GM19239 (cell line): ENCODE data around the gene PCDHGC4.

Experiments used
- DNase-seq: peaks from one replicate; pipeline ENCODE4 v3.0.0; 2011; ENCODE audit warnings: low spot score; ENCODE audit not compliant: insufficient read length
- FAIRE-seq: peaks from 2 replicates; lab custom pipeline; 2011; peaks lifted over from hg19 to GRCh38; lab: Jason Lieb, UNC

PCDHGC4 gene

DNA sequence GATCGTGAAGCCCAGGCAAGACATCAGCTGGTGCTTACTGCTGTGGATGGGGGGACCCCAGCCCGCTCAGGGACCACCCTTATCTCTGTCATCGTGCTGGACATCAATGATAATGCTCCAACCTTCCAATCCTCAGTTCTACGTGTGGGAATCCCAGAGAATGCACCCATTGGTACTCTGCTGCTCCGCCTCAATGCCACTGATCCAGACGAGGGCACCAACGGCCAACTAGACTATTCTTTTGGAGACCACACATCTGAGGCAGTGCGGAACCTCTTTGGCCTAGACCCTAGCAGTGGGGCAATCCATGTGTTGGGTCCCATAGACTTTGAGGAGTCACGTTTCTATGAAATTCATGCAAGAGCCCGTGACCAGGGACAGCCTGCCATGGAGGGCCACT, 5.0 kb downstream of the PCDHGC4 start:
- no peak for FAIRE-seq
- no peak for DNase-seq

- FAIRE-seq (no peak), DNase-seq (no peak)
Observed at GRCh38 chr5:141490271-141490670, 5.4 kb downstream of the PCDHGC4 start.

GRCh38 chr5:141490771-141491170, 5.9 kb downstream of the PCDHGC4 start:
- no peak for FAIRE-seq

DNA sequence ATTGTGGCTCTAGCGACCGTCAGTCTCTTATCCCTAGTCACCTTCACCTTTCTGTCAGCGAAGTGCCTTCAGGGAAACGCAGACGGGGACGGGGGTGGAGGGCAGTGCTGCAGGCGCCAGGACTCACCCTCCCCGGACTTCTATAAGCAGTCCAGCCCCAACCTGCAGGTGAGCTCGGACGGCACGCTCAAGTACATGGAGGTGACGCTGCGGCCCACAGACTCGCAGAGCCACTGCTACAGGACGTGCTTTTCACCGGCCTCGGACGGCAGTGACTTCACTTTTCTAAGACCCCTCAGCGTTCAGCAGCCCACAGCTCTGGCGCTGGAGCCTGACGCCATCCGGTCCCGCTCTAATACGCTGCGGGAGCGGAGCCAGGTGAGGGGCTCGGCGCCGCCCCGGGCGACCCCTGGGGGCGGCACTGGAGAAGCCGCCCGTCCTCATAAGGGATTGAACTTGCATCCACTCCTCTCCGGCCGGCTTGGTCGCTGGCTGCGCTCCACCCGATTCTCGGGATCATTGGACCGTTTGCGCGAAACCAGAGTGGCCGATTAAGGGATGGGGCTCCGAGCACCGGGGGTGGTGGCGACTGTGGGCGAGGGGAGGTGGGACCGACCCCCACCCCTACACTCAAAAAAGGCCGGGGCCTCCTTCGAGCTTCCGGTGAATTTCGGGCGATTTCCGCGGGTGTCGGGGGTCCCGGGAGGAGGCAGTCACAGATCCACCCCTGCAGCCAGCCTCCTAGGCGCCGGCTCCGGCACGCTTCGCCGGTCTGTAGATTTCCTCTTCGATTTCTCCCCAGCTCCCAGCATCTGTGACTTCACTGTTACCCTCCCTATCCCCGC, 6.7 kb downstream of the PCDHGC4 start:
- FAIRE-seq, result no peak
- DNase-seq, result no peak

More at GRCh38 chr5:141490771-141491170, 5.9 kb downstream of the PCDHGC4 start:
- no peak for DNase-seq

DNA sequence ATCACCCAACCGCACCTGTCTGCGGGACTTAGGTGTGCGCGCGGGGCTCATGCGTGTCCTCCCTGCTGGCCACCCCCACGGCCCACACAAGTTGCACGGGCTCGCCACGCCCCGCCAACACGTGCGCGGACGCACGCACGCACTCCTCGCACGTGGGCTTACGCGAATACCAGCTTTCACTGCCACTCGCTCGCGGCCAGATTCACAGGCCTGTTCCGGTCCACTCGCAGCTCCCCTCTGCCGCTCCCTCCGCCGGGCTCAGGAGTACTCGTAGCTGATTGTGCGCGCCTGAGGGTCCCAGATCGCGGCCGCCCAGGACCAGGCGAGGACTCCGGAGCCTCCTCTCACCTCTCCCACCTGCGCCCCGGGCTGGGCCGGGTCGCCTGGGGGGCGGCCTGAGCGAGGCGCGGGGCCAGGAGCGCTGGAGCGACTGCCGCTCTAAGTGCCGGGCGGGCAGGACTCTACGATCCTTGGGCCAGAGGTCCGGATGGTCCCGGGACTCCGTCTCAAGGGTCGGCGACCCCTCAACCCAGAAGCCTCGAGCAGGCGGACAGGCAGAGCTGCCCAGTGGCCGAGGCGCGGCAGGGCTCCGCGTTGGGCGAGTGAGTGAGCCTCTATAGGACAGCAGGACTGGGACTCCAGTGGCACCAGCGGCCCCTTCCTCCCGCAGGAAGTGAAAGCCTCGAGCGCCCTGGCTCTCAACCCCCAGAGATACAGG, 7.5 kb downstream of the PCDHGC4 start:
- FAIRE-seq (no peak), DNase-seq (no peak)

DNA sequence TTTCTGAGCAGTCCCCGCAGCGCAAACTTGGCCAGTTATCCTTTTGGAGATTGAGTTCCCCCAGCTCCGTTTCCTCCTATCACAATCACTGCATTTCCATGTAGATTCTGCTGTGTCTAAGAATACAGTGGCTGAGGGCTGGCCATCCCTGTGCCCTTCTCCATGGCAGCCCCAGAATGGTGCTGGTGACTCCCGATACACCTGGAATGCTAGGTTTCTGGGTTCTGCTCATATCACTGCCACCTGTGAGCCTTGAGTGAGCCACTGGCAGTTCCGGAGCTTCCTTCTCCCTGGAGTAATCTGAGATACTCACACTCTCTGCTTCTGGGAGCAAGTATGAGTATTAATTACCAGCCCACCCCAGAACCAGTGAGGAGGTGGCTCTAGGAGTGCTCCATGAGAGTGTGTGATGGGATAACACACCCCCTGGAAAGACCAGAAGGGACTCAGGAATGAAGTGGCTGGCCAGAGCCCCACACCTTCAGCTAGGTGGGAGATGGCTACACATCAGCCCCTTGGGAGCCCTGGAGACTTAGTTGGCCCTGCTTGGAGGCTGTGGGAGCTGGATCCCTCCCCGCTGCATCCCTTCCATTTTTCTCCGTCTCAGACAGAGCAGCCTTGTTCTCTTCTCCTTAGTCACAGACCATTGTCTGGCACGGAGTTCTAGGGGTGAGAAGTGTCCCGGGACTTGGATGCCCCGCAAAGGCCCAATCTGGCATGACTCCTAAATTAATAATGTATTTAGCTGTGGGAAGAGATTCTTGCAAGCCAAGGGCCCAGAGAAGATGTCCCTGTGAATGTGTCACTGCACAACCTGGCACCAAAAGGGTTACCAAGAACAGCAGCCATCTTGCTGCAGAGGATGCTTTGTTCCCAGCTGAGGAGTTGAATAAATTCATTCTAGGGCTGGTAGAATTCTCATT, 8.9 kb downstream of the PCDHGC4 start:
- no peak for FAIRE-seq

DNA sequence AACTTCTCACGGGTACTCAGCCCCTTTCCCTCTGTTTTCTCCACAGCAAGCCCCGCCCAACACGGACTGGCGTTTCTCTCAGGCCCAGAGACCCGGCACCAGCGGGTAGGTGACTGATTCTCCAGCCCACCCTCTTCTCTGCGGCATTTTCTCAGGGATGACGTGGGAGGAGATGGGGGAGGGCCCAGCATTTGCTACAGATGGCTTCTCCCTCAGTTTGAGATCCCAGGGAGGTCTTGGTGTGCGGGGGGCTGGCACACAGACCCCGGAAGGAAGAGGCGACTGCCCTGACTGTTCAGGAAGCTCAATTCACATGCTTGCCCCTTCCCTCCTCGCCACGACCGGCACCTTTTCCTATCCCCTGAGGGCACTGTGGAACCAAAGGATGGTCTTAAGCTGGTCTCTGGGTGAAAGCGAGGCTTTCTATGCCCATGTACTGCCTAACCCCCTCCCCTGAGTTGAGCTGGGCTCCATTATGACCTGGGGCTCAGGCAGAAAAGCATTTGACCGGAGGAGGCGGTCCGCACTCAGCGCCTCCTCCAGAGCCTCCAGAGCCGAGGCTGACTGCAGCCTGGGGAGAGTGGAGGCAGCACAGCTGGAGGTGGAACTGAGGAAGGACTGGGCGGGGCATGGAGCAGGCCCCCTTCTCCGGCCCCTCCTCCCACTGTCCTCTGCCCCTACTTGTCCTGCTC, 10.1 kb downstream of the PCDHGC4 start:
- DNase-seq, result no peak
- FAIRE-seq, result no peak

More for the DNA sequence above, 8.9 kb downstream of the PCDHGC4 start:
- no peak for DNase-seq

GRCh38 chr5:141495453-141495811, 10.6 kb downstream of the PCDHGC4 start:
- DNase-seq, result no peak
- FAIRE-seq, result no peak

GRCh38 chr5:141496038-141496437, 11.2 kb downstream of the PCDHGC4 start:
- no peak for FAIRE-seq

DNA sequence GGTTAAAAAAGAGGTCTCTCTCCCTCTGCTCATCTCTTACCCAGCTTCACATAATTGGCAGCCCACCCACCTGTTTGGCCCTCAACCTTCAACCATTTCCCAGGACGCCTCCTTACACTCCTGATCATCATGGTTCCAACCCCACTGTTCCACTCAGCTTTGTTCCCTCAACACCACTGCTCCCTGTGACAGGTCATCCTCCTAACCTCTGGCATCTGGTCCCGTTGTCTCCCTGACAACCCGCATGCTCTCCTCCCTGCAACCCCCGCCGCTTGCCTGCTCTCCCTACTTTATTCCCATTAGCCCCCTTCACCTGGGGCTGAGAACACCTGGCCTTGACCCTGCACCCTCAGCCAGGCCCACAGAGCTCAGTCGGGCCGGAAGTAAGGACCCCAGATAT, 16.9 kb downstream of the PCDHGC4 start:
- DNase-seq (no peak), FAIRE-seq (no peak)

More at GRCh38 chr5:141496038-141496437, 11.2 kb downstream of the PCDHGC4 start:
- no peak for DNase-seq

DNA sequence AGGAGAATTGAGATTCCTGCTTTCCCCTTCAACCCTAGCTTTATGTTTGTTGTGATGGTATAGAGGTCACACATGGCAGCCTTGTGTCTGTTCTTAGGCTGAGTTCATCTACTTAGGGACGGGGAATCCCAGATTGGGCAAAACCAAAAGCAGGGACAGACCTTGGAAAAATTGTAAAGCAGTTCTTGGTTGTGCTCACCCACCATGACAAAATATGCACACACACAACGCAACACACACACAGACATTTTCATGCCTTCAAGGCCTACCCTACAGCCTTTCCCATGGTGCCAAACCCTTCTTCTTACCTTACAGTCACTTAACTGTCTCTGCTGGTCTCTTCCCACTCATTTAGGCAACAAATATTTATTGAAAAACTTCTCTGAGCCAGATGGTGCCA, 18.9 kb downstream of the PCDHGC4 start:
- no peak for DNase-seq
- peak; percentile 49 for FAIRE-seq

- DNase-seq, result no peak
- no peak for FAIRE-seq
Observed at GRCh38 chr5:141504216-141504615, 19.4 kb downstream of the PCDHGC4 start.

DNA sequence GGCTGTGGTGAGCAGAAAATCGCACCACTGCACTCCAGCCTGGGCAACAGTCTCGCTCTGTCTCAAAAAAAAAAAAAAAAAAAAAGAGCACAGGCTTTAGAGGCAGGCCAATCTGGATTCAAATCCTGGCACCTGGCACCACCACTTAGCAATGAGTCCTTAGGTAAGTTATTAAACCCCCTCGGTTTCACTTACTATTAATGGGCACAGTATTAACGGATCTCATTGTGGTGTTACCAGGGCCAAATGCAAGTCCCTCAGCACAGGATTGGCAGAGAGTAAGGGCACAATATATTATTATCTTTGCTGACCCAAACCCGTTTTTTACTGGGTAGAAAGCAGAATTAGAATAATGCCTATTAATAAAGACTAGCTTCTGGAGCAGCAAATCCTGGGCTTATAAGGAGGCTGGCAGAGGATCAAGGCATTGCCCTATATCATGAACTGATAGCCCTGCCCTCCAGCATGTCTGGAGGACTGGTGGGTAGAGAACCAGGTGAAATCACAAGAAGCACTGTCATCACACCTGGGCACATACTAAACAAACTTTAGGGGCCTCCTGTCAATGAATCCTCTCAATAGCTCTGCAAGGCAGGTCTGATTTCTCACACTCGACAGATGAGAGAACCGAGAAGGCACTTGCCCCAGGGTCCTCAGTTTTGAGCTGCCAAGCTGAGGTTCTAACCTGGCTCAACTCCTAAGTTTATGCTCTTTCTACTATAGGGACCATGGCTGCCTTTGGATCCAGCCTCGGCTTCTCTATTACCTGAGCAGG, 21.7 kb downstream of the PCDHGC4 start:
- DNase-seq (no peak), FAIRE-seq (peak; percentile 62)

DNA sequence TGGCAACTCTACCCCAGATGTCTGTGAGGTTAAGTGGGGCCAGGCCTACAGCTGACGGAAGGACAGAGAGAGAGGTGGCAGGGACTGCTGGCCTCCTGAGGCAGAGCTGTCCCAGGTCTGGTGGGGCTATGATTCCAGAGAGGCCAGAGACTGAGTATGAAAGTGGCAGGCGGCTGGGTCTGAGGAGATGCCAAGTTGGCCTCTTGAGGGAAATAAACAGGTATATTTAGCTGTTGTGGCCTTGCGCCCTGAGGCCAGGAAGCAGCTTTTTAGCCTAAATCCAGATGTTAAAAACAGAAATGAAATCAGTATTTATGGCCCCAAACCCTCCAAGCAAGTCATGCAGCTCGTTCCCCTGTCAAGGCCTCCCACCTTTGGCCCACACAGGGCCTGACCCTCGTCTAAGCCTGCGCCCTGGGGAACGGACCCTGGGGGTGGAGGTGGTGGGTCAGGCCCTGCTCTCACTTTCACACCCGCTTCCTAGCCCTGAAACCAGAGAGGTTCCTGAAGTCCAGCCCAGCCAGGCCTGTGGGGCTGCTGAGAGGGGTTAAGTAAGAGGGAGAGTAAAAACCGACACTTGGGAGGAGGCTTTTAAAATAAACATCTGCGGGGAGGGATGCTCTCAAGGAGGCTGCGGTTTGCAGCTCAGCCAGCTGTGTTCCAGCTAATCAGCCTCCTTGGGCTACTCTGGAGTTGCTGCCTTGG, 22.7 kb downstream of the PCDHGC4 start:
- DNase-seq (no peak), FAIRE-seq (peak; percentile 92)

- FAIRE-seq (no peak), DNase-seq (no peak)
Observed at GRCh38 chr5:141508440-141508797, 23.6 kb downstream of the PCDHGC4 start.

GRCh38 chr5:141508798-141509611, 24.2 kb downstream of the PCDHGC4 start:
- DNase-seq (no peak), FAIRE-seq (peak; percentile 85)

DNA sequence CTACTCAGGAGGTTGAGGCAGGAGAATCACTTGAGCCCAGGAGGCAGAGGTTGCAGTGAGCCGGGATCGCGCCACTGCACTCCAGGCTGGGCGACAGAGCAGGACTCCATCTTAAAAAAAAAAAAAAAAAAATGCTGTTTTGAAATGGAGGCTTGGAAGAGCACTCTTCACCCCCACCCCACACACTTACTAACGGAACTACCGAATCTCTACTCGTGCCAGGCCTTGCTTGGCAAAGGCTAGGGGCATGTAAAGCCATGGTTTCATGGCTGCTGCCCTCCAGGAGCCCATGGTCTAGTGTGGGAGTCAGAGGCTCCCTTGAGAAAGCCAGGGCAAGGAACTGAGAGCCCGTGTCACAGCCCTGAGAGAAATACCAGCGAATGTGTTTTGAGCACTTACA, 25.3 kb downstream of the PCDHGC4 start:
- DNase-seq, result no peak
- FAIRE-seq, result peak; percentile 49
